ENCODE data around the gene SMIM24.

GRCh38 chr19:3475449-3475848 lies 4.9 kb downstream of the SMIM24 start:
- TF ChIP-seq POLR2A (IDR thresholded peaks at IDR 0.05) (no peak), CTCF (IDR thresholded peaks at IDR 0.05 in 4 of 5, conservative IDR thresholded peaks at IDR 0.05 in 1 of 5) (no peak)

All from gastrocnemius medialis (tissue), 4 donors.